ENCODE measurements around the gene PTPN1.

Gene PTPN1

DNA sequence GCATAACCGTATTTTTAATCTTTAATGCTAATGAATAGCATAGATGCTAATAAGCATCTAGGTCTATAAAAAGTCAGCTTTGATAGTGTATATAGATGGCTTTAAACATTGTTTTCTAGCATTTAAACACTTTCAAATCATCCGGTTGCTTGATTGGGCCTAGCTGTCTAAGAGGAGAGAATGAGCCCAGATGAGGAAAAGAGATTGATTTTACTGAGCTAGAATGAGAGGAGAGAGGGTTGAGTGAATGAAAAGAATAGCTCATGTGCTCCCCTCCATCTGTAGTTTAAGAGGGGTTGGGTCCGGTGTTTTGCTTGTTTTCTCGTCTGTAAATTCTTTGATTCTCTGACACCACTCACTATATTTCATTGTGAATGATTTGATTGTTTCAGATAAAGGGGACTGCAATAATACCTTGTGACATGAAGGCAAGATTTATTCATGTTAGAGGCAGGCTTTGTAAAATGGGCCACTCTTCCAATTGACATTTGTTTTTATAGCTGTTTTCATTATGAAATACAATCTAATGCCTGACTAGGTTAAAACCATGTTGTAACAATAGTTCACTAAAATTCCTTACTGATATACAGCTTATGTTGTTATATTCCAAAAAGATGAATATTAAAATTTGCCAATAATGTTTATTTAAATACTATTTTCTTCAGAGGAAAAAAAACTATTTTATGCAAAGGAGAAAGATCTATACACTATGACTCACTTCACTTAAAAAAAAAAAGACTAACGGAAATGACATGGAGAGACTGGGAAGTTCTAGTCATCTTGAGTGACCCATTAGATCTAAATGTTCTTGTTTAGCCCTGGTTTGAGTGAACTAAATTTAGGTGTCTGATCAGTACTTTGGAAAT is 3.2 kb downstream of the PTPN1 start (continued):
- TF ChIP-seq, protein P1, sequence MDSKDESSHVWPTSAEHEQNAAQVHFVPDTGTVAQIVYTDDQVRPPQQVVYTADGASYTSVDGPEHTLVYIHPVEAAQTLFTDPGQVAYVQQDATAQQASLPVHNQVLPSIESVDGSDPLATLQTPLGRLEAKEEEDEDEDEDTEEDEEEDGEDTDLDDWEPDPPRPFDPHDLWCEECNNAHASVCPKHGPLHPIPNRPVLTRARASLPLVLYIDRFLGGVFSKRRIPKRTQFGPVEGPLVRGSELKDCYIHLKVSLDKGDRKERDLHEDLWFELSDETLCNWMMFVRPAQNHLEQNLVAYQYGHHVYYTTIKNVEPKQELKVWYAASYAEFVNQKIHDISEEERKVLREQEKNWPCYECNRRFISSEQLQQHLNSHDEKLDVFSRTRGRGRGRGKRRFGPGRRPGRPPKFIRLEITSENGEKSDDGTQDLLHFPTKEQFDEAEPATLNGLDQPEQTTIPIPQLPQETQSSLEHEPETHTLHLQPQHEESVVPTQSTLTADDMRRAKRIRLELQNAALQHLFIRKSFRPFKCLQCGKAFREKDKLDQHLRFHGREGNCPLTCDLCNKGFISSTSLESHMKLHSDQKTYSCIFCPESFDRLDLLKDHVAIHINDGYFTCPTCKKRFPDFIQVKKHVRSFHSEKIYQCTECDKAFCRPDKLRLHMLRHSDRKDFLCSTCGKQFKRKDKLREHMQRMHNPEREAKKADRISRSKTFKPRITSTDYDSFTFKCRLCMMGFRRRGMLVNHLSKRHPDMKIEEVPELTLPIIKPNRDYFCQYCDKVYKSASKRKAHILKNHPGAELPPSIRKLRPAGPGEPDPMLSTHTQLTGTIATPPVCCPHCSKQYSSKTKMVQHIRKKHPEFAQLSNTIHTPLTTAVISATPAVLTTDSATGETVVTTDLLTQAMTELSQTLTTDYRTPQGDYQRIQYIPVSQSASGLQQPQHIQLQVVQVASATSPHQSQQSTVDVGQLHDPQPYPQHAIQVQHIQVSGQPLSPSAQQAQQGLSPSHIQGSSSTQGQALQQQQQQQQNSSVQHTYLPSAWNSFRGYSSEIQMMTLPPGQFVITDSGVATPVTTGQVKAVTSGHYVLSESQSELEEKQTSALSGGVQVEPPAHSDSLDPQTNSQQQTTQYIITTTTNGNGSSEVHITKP (tag by site-specific recombination; IDR thresholded peaks at IDR 0.05) = peak; percentile 51
- TF ChIP-seq ZNF311 (tag by site-specific recombination; IDR thresholded peaks at IDR 0.05; ENCODE audit: borderline replicate concordance) = no peak
- 0 out of 2 replicates have a peak, but pooled peaks have one; percentile 15 for TF ChIP-seq SCRT1 (tag by site-specific recombination; IDR thresholded peaks at IDR 0.05; ENCODE audit: borderline replicate concordance)
- no peak for TF ChIP-seq ZNF707 (tag by site-specific recombination; IDR thresholded peaks at IDR 0.05)
- peak; percentile 83 for TF ChIP-seq OVOL3 (tag by site-specific recombination; IDR thresholded peaks at IDR 0.05)
- peak; percentile 48 for TF ChIP-seq ZNF341 (tag by site-specific recombination; IDR thresholded peaks at IDR 0.05; ENCODE audit: low read depth)
- TF ChIP-seq ZNF530 (tag by site-specific recombination; IDR thresholded peaks at IDR 0.05; ENCODE audit: low read depth) = no peak
- peak; percentile 51; the same call in 1 of the 2 replicates for TF ChIP-seq KLF16 (tag by site-specific recombination; IDR thresholded peaks at IDR 0.05)
- TF ChIP-seq, protein P2, sequence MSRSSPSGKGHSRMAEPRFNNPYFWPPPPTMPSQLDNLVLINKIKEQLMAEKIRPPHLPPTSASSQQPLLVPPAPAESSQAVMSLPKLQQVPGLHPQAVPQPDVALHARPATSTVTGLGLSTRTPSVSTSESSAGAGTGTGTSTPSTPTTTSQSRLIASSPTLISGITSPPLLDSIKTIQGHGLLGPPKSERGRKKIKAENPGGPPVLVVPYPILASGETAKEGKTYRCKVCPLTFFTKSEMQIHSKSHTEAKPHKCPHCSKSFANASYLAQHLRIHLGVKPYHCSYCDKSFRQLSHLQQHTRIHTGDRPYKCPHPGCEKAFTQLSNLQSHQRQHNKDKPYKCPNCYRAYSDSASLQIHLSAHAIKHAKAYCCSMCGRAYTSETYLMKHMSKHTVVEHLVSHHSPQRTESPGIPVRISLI (tag by site-specific recombination; IDR thresholded peaks at IDR 0.05) = peak; percentile 86; the same call in 1 of the 2 replicates
- peak; percentile 75 for TF ChIP-seq ZNF629 (tag by site-specific recombination; IDR thresholded peaks at IDR 0.05)
- peak; percentile 43; the same call in 1 of the 2 replicates for TF ChIP-seq KLF10 (tag by site-specific recombination; IDR thresholded peaks at IDR 0.05)
- TF ChIP-seq ZFP37 (tag by site-specific recombination; IDR thresholded peaks at IDR 0.05) = no peak
- TF ChIP-seq ZBTB8A (tag by site-specific recombination; IDR thresholded peaks at IDR 0.05) = peak; percentile 55
- peak; percentile 70 for TF ChIP-seq ZBTB17 (tag by site-specific recombination; IDR thresholded peaks at IDR 0.05)
- no peak for TF ChIP-seq ZSCAN16 (tag by site-specific recombination; IDR thresholded peaks at IDR 0.05)
- TF ChIP-seq, protein P3, sequence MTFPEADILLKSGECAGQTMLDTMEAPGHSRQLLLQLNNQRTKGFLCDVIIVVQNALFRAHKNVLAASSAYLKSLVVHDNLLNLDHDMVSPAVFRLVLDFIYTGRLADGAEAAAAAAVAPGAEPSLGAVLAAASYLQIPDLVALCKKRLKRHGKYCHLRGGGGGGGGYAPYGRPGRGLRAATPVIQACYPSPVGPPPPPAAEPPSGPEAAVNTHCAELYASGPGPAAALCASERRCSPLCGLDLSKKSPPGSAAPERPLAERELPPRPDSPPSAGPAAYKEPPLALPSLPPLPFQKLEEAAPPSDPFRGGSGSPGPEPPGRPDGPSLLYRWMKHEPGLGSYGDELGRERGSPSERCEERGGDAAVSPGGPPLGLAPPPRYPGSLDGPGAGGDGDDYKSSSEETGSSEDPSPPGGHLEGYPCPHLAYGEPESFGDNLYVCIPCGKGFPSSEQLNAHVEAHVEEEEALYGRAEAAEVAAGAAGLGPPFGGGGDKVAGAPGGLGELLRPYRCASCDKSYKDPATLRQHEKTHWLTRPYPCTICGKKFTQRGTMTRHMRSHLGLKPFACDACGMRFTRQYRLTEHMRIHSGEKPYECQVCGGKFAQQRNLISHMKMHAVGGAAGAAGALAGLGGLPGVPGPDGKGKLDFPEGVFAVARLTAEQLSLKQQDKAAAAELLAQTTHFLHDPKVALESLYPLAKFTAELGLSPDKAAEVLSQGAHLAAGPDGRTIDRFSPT (tag by site-specific recombination; IDR thresholded peaks at IDR 0.05) = no peak
- TF ChIP-seq ZEB2 (tag by site-specific recombination; IDR thresholded peaks at IDR 0.05) = peak; percentile 70; the same call in 1 of the 2 replicates
- peak; percentile 42; the same call in 1 of the 2 replicates for TF ChIP-seq GFI1B (tag by site-specific recombination; IDR thresholded peaks at IDR 0.05)
- TF ChIP-seq, protein P4, sequence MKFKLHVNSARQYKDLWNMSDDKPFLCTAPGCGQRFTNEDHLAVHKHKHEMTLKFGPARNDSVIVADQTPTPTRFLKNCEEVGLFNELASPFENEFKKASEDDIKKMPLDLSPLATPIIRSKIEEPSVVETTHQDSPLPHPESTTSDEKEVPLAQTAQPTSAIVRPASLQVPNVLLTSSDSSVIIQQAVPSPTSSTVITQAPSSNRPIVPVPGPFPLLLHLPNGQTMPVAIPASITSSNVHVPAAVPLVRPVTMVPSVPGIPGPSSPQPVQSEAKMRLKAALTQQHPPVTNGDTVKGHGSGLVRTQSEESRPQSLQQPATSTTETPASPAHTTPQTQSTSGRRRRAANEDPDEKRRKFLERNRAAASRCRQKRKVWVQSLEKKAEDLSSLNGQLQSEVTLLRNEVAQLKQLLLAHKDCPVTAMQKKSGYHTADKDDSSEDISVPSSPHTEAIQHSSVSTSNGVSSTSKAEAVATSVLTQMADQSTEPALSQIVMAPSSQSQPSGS (tag by site-specific recombination; IDR thresholded peaks at IDR 0.05; ENCODE audit: low read depth) = 0 out of 2 replicates have a peak, but pooled peaks have one; percentile 3
- no peak for TF ChIP-seq ZNF324 (tag by site-specific recombination; IDR thresholded peaks at IDR 0.05)
- 0 out of 2 replicates have a peak, but pooled peaks have one; percentile 38 for TF ChIP-seq SP7 (tag by site-specific recombination; IDR thresholded peaks at IDR 0.05)
- TF ChIP-seq, protein P5, sequence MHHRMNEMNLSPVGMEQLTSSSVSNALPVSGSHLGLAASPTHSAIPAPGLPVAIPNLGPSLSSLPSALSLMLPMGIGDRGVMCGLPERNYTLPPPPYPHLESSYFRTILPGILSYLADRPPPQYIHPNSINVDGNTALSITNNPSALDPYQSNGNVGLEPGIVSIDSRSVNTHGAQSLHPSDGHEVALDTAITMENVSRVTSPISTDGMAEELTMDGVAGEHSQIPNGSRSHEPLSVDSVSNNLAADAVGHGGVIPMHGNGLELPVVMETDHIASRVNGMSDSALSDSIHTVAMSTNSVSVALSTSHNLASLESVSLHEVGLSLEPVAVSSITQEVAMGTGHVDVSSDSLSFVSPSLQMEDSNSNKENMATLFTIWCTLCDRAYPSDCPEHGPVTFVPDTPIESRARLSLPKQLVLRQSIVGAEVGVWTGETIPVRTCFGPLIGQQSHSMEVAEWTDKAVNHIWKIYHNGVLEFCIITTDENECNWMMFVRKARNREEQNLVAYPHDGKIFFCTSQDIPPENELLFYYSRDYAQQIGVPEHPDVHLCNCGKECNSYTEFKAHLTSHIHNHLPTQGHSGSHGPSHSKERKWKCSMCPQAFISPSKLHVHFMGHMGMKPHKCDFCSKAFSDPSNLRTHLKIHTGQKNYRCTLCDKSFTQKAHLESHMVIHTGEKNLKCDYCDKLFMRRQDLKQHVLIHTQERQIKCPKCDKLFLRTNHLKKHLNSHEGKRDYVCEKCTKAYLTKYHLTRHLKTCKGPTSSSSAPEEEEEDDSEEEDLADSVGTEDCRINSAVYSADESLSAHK (tag by site-specific recombination; IDR thresholded peaks at IDR 0.05) = peak; percentile 80
- TF ChIP-seq ZNF112 (tag by site-specific recombination; IDR thresholded peaks at IDR 0.05) = no peak
- TF ChIP-seq ZNF157 (tag by site-specific recombination; IDR thresholded peaks at IDR 0.05) = no peak
- no peak for TF ChIP-seq ZNF555 (tag by site-specific recombination; conservative IDR thresholded peaks at IDR 0.05)
- TF ChIP-seq GLIS2 (tag by site-specific recombination; IDR thresholded peaks at IDR 0.05) = no peak
- peak; percentile 44; the same call in 1 of the 2 replicates for TF ChIP-seq GLI2 (tag by site-specific recombination; IDR thresholded peaks at IDR 0.05; ENCODE audit: borderline replicate concordance, low read depth)
- TF ChIP-seq ZNF670 (tag by site-specific recombination; IDR thresholded peaks at IDR 0.05; ENCODE audit: low read depth) = no peak
